ENCODE results near the gene BICRA. TPM values are rescaled to one million over a fixed set of nuclear protein-coding genes. Genes with fewer than 3 reads are reported as not detected.
A peak's percentile ranks its signal among the peaks of the same experiment; 100 is the strongest.

BICRA gene
- total and polyA plus RNA-seq, 9 of the 15 experiments (the other 6 are each of a cell fraction or from before 2014, with no cell fraction given), result 0.01 to 8.8 (median 1.2) TPM

GRCh38 chr19:47713046-47714021 lies 104.4 kb downstream of the BICRA start, which contains the start of gene EHD2 (continued):
- TF ChIP-seq PRDM10 (IDR thresholded peaks at IDR 0.05; ENCODE audit: partially characterized antibody), result no peak
- no peak for TF ChIP-seq ILK (tag; IDR thresholded peaks at IDR 0.05; ENCODE audit: borderline replicate concordance, low read depth)
- TF ChIP-seq TEAD1 (CRISPR knock-in tag; IDR thresholded peaks at IDR 0.05), result no peak
- no peak; the same call in 1 of the 2 replicates for TF ChIP-seq ZBTB5 (IDR thresholded peaks at IDR 0.05)
- no peak for TF ChIP-seq BDP1 (IDR thresholded peaks at IDR 0.05; ENCODE audit: insufficient read depth, insufficient read length)
- TF ChIP-seq CHD2 (IDR thresholded peaks at IDR 0.05; ENCODE audit: low read depth, low read length), result 0 out of 2 replicates have a peak, but pooled peaks have one; percentile 44
- TF ChIP-seq KAT8 (IDR thresholded peaks at IDR 0.05; ENCODE audit: low read depth), result no peak
- TF ChIP-seq MTA1 (IDR thresholded peaks at IDR 0.05; ENCODE audit: borderline replicate concordance), result no peak; the same call in 1 of the 2 replicates
- peak; percentile 90 for TF ChIP-seq POLR2G (IDR thresholded peaks at IDR 0.05; ENCODE audit: low read depth, low read length)
- no peak for TF ChIP-seq ZFP36 (IDR thresholded peaks at IDR 0.05; ENCODE audit: low read depth, low read length, partially characterized antibody)
- TF ChIP-seq CHAMP1 (IDR thresholded peaks at IDR 0.05), result no peak
- no peak for TF ChIP-seq CEBPG (CRISPR knock-in tag; IDR thresholded peaks at IDR 0.05)
- TF ChIP-seq CEBPG (tag; conservative IDR thresholded peaks at IDR 0.05 in 1 of 2, IDR thresholded peaks at IDR 0.05 in 1 of 2), result no peak
- no peak for TF ChIP-seq PRPF4 (IDR thresholded peaks at IDR 0.05; ENCODE audit: insufficient read depth, low read depth, low read length, poor library complexity, severe bottlenecking)
- no peak for TF ChIP-seq ZNF766 (CRISPR knock-in tag; conservative IDR thresholded peaks at IDR 0.05)
- no peak for TF ChIP-seq ZNF347 (CRISPR knock-in tag; IDR thresholded peaks at IDR 0.05; ENCODE audit: low read depth)
- TF ChIP-seq, protein P1, sequence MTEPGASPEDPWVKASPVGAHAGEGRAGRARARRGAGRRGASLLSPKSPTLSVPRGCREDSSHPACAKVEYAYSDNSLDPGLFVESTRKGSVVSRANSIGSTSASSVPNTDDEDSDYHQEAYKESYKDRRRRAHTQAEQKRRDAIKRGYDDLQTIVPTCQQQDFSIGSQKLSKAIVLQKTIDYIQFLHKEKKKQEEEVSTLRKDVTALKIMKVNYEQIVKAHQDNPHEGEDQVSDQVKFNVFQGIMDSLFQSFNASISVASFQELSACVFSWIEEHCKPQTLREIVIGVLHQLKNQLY (CRISPR knock-in tag; conservative IDR thresholded peaks at IDR 0.05), result no peak

Measured in K562 (cell line).